SK-N-SH treated with all-trans-retinoic acid at 6 μM for 48 hours (cell line): ENCODE measurements around the gene QSOX1.

Experiments used
- ARNTL ChIP-seq: fragments of 450-650 bp; formaldehyde crosslinking; IDR thresholded peaks from 2 replicates; pipeline ENCODE4 v1.5.0; 2020; ENCODE audit warnings: low read depth, mild to moderate bottlenecking, moderate library complexity, borderline replicate concordance
- ZFP30 ChIP-seq: fragments of 450-650 bp; formaldehyde crosslinking; IDR thresholded peaks from 2 replicates; pipeline ENCODE4 v1.5.0; 2022; ENCODE audit warnings: mild to moderate bottlenecking, moderate library complexity

DNA sequence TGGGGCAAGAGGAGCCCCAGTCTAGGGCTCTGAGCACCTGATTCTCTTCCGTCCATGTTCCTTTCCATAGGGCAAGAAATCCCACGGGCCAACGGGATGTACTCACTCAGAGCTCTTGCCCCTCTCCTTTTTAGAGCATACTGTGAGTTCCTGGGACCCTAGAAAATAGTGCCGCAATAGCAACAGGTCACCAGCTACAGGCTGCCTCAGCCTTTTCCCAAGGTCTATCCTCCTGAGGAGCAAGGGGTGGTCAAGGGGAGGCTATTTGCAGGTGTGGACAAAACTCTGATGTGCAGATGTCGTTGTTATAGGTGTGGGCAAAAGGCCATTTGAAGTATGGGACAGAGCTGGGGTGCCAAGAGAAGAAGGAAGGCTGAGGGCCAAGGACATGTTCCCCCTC, 1.6 kb upstream of the QSOX1 start:
- TF ChIP-seq ARNTL (CRISPR knock-in tag) (no peak), ZFP30 (CRISPR knock-in tag) (no peak)
